Measurements from ENCODE around the gene MPPE1.

Gene MPPE1

GRCh38 chr18:11851146-11851805 is 56.8 kb downstream of the MPPE1 start, which contains the start of gene CHMP1B:
Gene CHMP1B (plus strand): TSS chr18:11851413. CDS start chr18:11851512, 99 bp downstream.
- peak; percentile 93 to 95 (median 93) for DNase-seq

GRCh38 chr18:11850821-11851145 is 57.3 kb downstream of the MPPE1 start:
- no peak for DNase-seq

- DNase-seq: peak in 3 of 4 experiments; percentile 11 to 41 (median 22)
Observed at GRCh38 chr18:11849841-11850634, 58.1 kb downstream of the MPPE1 start.

GRCh38 chr18:11849279-11849678 is 58.8 kb downstream of the MPPE1 start:
- no peak for DNase-seq

- no peak for DNase-seq
Observed at GRCh38 chr18:11847811-11848210, 60.3 kb downstream of the MPPE1 start.

- DNase-seq: no peak
Observed at GRCh38 chr18:11845654-11846053, 62.5 kb downstream of the MPPE1 start.

- no peak for DNase-seq
Observed at GRCh38 chr18:11844436-11844835, 63.7 kb downstream of the MPPE1 start.

- no peak for DNase-seq
Observed at GRCh38 chr18:11842562-11842961, 65.6 kb downstream of the MPPE1 start.

GRCh38 chr18:11840493-11840892 is 67.6 kb downstream of the MPPE1 start:
- no peak for DNase-seq

GRCh38 chr18:11839556-11839955 is 68.6 kb downstream of the MPPE1 start:
- DNase-seq: no peak

- no peak for DNase-seq
Observed at GRCh38 chr18:11834772-11835171, 73.3 kb downstream of the MPPE1 start.

Measured in activated naive CD4-positive, alpha-beta T cell (primary cell).